ENCODE results near the gene BCAS4.

The BCAS4 gene

GRCh38 chr20:50911716-50912115 is 116.9 kb downstream of the BCAS4 start:
- DNase-seq (ENCODE audit: low spot score): no peak

- DNase-seq (ENCODE audit: low spot score): no peak
These were observed 119.0 kb downstream of the BCAS4 start for GRCh38 chr20:50913690-50914375.

- no peak for DNase-seq (ENCODE audit: low spot score)
These were observed 120.6 kb downstream of the BCAS4 start for GRCh38 chr20:50915424-50915823.

- DNase-seq (ENCODE audit: low spot score): no peak
These were observed 121.4 kb downstream of the BCAS4 start for GRCh38 chr20:50916257-50916656.

GRCh38 chr20:50916934-50917333 is 122.1 kb downstream of the BCAS4 start:
- DNase-seq (ENCODE audit: low spot score): no peak

- no peak for DNase-seq (ENCODE audit: low spot score)
These were observed 123.5 kb downstream of the BCAS4 start for GRCh38 chr20:50918403-50918802.

- no peak for DNase-seq (ENCODE audit: low spot score)
These were observed 124.7 kb downstream of the BCAS4 start for GRCh38 chr20:50919567-50919966.

- DNase-seq (ENCODE audit: low spot score): peak; percentile 43
These were observed 126.1 kb downstream of the BCAS4 start for GRCh38 chr20:50920997-50921396.

- DNase-seq (ENCODE audit: low spot score): no peak
These were observed 127.1 kb downstream of the BCAS4 start for GRCh38 chr20:50921803-50922501.

GRCh38 chr20:50924261-50924920 is 129.5 kb downstream of the BCAS4 start:
- DNase-seq (ENCODE audit: low spot score): no peak

GRCh38 chr20:50926530-50926929 is 131.7 kb downstream of the BCAS4 start:
- no peak for DNase-seq (ENCODE audit: low spot score)
